GM10266 (cell line): ENCODE data around the gene MYH13.
"Not testable (repeated sequence)": the region's sequence is repeated elsewhere in the genome, so short reads cannot be mapped to it uniquely, and the experiment has no call there.

Source experiments
- DNase-seq: peaks from one replicate; pipeline ENCODE4 v3.0.0; 2012; ENCODE audit errors: extremely low spot score
- TF ChIP-seq, protein P1 (sequence below): IDR thresholded peaks from 2 replicates; pipeline ENCODE4 v1.5.1; 2012; ENCODE audit warnings: mild to moderate bottlenecking, low read depth; ENCODE audit not compliant: control insufficient read depth, insufficient read depth; ENCODE audit errors: missing control alignments

The MYH13 gene

DNA sequence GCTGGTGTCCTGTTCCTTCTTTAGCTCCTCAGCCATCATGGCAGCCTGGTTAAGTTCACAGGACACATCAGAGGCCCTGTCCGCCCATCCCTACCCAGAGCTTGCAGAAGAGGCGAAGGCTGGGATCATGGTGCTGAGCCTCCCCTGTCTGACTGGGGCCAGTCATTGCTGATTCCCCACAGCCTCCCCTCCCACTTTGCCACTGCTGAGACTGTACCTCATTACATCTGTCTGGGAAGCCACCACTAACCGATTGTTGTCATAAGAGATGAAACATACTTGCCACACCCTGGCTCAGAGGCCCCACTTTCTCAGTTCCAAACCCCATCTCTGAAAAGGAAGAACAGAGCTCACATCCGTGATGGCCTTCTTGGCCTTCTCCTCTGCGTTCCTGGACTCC is 66.2 kb downstream of the MYH13 start:
- no peak for DNase-seq
- TF ChIP-seq, protein P1, sequence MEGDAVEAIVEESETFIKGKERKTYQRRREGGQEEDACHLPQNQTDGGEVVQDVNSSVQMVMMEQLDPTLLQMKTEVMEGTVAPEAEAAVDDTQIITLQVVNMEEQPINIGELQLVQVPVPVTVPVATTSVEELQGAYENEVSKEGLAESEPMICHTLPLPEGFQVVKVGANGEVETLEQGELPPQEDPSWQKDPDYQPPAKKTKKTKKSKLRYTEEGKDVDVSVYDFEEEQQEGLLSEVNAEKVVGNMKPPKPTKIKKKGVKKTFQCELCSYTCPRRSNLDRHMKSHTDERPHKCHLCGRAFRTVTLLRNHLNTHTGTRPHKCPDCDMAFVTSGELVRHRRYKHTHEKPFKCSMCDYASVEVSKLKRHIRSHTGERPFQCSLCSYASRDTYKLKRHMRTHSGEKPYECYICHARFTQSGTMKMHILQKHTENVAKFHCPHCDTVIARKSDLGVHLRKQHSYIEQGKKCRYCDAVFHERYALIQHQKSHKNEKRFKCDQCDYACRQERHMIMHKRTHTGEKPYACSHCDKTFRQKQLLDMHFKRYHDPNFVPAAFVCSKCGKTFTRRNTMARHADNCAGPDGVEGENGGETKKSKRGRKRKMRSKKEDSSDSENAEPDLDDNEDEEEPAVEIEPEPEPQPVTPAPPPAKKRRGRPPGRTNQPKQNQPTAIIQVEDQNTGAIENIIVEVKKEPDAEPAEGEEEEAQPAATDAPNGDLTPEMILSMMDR, result no peak

DNA sequence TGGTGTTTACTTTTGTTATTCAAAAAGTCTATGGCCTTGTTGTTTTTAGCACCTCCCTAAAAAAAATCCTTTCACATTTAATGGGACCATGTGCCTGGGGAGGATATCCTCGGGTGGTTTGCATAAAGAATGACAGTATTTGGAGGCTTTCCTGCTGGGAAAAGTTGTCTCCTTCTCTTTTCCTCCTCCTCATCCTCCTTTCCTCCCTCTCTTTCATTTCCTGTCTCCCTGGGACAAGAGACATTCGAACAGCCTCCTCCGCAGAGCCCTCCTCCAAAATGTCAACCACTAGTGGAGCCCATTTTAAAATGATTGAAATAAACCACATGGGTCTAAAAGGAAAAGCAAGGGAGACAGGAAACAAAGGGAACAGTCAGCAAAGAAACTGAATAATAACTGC is 67.4 kb downstream of the MYH13 start:
- TF ChIP-seq, protein P1, result no peak
- no peak for DNase-seq

DNA sequence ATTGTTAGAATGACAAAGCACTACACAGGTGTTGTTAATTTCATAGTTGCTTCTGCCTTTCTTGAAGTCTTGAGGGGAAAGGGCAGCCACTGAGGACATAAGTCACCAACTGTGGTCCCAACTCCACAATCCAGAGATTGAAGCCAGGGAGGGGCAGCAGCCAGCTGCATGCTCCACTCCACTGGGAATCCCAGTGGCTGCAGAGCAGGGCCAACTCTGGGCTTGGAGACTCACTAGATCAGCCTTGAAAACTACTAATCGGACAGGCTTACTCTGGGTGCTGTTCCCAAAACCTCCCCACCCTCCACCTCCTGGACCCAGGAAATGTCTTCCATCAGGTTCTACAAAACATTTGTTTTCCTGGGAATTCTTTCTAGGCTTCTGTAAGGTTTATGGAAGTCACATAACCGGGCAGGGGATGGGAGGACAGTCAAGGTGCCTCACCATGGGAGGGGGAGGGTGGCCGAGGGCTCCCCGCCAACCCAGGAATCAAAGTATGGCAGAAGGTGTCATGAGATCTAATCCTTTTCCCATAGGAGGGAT is 68.0 kb downstream of the MYH13 start:
- TF ChIP-seq, protein P1, result no peak
- DNase-seq, result no peak

DNA sequence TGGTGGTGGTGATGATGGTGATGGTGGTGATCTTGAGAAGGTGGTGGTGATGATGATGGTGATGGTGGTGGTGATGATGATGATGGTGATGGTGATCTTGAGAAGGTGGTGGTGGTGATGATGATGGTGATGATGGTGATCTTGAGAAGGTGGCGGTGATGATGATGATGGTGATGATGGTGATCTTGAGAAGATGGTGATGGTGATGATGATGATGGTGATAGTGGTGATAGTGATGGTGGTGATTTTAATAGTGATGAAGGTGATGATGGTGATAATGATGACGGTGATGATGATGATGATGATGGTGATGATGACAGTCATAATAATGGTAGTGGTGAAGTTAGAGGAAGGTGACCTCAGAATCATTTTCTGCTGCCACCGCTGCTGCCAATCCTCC is 75.1 kb downstream of the MYH13 start:
- TF ChIP-seq, protein P1, result no peak
- DNase-seq, result no peak

DNA sequence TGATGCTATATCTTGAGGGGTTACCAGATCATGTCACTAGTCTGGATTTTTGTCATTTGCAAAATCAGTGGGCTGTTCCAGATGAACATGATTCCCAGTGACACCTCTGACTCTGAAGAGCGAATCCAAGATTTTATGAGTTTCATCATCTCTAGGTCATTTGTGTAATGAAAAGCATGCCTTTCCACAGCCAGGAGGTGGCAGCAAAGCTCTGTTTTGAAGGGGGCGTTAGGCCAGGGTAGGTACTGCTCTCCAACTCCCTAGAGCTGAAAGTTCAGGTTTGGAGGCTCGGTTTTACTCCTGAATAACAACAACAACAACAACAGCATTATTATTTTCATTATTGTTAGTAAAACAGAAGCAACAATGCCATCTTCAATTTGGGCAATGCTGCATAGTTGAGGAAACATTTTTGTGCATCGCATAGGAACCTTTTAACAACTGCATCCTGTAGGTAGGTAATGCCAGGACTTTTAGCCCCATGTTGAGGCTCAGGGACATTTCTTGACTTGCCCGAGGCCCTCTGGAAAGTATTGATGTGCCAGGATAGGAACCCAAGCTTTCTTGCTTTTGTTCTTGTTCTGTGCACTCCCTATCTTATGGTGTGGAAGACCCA is 77.0 kb downstream of the MYH13 start:
- peak; percentile 67 for DNase-seq
- TF ChIP-seq, protein P1, result peak; percentile 80

DNA sequence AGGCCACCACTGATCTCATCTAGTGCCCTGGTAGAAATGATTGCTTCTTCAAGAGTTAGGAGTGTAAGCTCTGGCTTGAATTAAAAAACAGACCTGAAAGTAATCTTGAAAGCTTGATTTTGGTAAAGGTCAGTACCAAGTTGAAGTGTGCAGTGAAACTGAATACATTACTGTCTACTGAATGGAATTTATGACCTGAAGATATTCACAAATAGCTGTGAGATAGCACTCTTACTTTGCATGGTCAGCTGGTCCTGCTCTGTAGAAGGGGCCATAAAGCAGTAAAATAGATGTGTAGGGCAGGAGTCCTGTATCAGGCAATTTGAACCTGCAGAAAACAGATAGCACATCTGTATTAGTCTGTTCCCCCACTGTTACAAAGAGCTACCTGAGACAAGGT is 78.6 kb downstream of the MYH13 start:
- TF ChIP-seq, protein P1, result no peak
- peak; percentile 48 for DNase-seq

DNA sequence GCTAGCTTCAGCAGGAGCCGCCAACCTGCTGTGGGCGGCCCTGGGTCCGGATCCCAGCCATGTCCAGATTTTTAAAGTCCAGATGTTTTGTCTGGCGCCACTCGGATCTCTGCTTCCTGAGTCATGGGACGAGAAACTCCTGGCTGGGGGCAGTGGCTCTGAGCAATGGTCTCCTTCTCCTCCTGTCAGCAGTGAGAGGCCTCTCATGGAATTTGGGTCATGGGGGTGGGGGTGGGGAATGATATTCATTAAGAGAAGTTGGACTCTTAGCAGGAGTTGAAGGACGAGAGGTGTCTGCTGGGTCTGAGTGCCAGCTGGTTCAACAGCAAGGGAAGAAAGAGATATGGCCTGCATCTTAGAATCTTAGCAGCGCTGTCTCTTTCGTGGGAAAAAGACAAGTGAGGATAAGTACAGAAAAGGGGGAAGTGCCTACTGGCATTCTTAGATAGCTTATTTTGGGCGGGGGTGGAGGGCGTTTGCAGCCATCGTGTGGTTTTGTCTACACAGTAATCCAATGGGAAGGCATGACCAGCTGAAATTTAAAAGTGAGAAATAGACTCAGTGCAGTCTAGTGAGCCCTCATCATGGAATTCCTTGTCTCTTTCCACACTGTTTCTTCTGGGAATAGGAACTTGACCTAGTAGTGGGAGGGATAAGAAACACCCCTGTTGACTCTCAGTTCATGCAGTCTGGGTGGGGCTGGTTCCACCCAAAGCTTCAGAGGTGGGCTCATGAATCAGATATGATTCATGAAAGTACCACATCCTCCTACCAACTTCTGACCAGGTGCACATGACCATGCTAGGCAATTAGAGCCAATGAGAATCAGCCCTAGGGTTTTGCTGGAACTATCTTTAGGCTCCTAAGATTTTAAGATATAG is 80.5 kb downstream of the MYH13 start:
- DNase-seq, result peak; percentile 42
- TF ChIP-seq, protein P1, result no peak

DNA sequence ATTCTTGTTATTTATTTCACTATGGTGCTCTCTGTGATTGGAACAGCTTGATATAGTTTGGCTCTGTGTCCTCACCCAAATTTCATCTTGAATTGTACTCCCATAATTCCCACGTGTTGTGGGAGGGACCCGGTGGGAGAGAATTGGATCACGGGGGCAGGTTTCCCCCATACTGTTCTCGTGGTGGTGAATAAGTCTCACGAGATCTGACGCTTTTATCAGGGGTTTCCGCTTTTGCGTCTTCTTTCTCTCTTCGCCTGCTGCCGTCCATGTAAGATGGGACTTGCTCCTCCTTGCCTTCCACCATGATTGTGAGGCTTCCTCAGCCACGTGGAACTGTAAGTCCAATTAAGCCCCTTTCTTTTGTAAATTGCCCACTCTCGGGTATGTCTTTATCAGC is 81.2 kb downstream of the MYH13 start:
- not testable (repeated sequence) for DNase-seq
